H1 (cell line): ENCODE measurements around the gene DAP. TPM values are rescaled to one million over a fixed set of nuclear protein-coding genes. Genes with fewer than 3 reads are reported as not detected.

Experiments used
- ASH2L ChIP-seq: fragments of 200-600, 300-600 bp; sonication (generic); IDR thresholded peaks from one replicate; pipeline ENCODE4 v1.7.1; 2017; ENCODE audit warnings: low read length
- CEBPB ChIP-seq: IDR thresholded peaks from 2 replicates; pipeline ENCODE4 v1.6.1; 2012; ENCODE audit warnings: low read depth, low read length
- NANOG ChIP-seq: IDR thresholded peaks from 2 replicates; pipeline ENCODE4 v1.6.1; 2011; ENCODE audit warnings: low read length, low read depth, mild to moderate bottlenecking, inconsistent platforms; ENCODE audit not compliant: insufficient read depth, poor library complexity, severe bottlenecking
- PHF8 ChIP-seq: fragments of 200-600 bp; sonication (generic); conservative IDR thresholded peaks from 2 replicates; pipeline ENCODE4 v1.7.1; 2012; ENCODE audit warnings: low read depth, mild to moderate bottlenecking, inconsistent platforms, low read length, moderate library complexity
- RFX5 ChIP-seq: IDR thresholded peaks from 2 replicates; pipeline ENCODE4 v1.6.1; 2011; ENCODE audit warnings: low read depth, low read length, improper control_type of control experiment, borderline replicate concordance
- RNF2 ChIP-seq: fragments of 200-900, 300-1000 bp; sonication (generic); IDR thresholded peaks from 2 replicates; pipeline ENCODE4 v1.7.1; 2016; ENCODE audit warnings: borderline replicate concordance, low read depth, mild to moderate bottlenecking, antibody characterized with exemption, low read length; ENCODE audit not compliant: poor library complexity, severe bottlenecking; ENCODE audit errors: missing control alignments
- RXRA ChIP-seq: IDR thresholded peaks from 2 replicates; pipeline ENCODE4 v1.6.1; 2011; ENCODE audit warnings: low read depth, mild to moderate bottlenecking, low read length, moderate library complexity; ENCODE audit not compliant: insufficient read depth
- SRF ChIP-seq: IDR thresholded peaks from 2 replicates; pipeline ENCODE4 v1.6.1; 2011; ENCODE audit warnings: mild to moderate bottlenecking, low read depth, low read length, moderate library complexity
- YY1 ChIP-seq: IDR thresholded peaks from 2 replicates; pipeline ENCODE4 v1.6.1; 2011; ENCODE audit warnings: low read depth, mild to moderate bottlenecking, low read length
- polyA plus RNA-seq, 7 experiments: library from polyadenylated mRNA; depleted of rRNA in 3 of 7; stranded (reverse) in 5 of 7; unstranded in 2 of 7; fragments of >200 nt in 5 of 7; fragments of 200-250 nt in 2 of 7; gene quantifications; 1 replicate in 5 of 7; 2 replicates in 1 of 7; 4 replicates in 1 of 7; pipeline versions ENCODE4 v1.2.1 to v1.2.3, GENCODE V29; 2011 to 2013; ENCODE audit warnings: missing spikeins in 2 of 7, mixed read lengths in 2 of 7
- total RNA-seq: library from RNA; stranded (reverse); fragmentation: NEBNext Ultra II Directional; extraction: Animal tissue kit (Norgen Biotek cat#: 25700); gene quantifications from 2 replicates; pipeline ENCODE4 v1.2.1, GENCODE V29; 2021

DAP gene
- total and polyA plus RNA-seq, 2 of the 8 experiments (the other 6 are each of a cell fraction or from before 2014, with no cell fraction given): 26.2 to 44.4 TPM

DNA sequence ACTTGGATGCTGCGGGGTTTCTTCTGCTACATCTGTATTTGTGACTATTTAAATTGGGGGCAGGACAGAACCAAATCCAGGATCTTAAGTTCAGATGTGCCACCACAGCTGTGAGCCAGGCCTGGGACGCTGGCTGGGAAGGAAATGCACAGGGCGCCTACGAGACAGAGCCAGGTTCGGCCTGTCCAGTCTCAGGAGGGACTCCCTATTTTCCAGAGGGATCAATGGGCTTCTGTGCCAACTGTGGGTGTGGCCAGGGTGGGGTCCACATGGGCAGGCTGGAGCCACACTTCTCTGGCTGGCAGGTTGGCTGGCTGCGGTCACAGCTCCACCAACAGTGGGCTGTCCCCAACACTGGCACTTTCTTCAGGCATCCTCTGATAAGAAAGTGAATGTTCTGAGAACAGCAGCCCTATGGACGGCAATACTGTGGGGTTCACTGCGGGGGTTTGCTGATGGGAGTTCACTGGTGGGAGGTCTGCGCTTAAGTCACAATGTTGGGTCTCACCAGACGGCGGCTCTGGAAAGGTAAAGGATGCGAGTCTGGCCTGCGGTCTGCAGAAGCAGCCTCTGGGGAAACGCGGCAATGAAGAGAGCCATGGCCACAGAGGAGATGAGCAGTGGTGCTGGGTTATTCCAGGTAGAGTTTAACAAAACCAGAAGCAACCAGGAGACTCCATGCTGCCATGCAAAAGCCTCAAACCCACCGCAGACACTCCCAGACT, 78.1 kb downstream of the DAP start (continued):
- TF ChIP-seq SRF (no peak), RFX5 (no peak), CEBPB (no peak), NANOG (no peak), ASH2L (no peak), YY1 (no peak), RNF2 (no peak), PHF8 (no peak), RXRA (no peak)
